ENCODE data around the gene LYRM4.

LYRM4 gene

DNA sequence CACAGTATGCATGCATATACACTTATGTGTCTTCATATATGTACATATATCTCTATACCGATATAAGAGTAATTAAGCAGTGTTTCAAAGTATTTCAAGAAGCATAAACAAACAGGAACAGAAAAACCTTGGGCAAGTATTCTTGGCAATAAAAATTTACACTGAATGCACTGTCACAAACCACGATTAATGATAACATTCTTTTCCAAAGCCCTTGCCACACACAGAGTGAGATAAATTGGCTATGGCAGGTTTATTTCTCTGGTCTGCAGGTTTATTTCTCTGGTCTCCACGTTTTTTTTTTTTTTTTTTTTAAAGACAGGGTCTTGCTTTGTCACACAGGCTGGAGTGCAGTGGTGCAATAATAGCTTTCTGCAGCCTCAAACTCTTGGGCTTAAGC lies 102.6 kb downstream of the LYRM4 start:
- no peak overlapping the region for H3K27ac ChIP-seq
- no peak overlapping the region for H3K4me3 ChIP-seq (ENCODE audit: low read depth, low read length)
- no peaks in the 10 kb centered on the region for H3K36me3 ChIP-seq (replicated peaks)
- TF ChIP-seq, protein P1, sequence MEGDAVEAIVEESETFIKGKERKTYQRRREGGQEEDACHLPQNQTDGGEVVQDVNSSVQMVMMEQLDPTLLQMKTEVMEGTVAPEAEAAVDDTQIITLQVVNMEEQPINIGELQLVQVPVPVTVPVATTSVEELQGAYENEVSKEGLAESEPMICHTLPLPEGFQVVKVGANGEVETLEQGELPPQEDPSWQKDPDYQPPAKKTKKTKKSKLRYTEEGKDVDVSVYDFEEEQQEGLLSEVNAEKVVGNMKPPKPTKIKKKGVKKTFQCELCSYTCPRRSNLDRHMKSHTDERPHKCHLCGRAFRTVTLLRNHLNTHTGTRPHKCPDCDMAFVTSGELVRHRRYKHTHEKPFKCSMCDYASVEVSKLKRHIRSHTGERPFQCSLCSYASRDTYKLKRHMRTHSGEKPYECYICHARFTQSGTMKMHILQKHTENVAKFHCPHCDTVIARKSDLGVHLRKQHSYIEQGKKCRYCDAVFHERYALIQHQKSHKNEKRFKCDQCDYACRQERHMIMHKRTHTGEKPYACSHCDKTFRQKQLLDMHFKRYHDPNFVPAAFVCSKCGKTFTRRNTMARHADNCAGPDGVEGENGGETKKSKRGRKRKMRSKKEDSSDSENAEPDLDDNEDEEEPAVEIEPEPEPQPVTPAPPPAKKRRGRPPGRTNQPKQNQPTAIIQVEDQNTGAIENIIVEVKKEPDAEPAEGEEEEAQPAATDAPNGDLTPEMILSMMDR (IDR thresholded peaks at IDR 0.05; ENCODE audit: low read depth, low read length, missing control alignments), result no peak
- DNase-seq, result no peak
- no peaks in the 10 kb centered on the region for H3K27me3 ChIP-seq (replicated peaks)
- in situ Hi-C loops (cut with HindIII; ENCODE audit: low pct_ligation_motif_present, low sequenced_read_pairs), result no loop called here

DNA sequence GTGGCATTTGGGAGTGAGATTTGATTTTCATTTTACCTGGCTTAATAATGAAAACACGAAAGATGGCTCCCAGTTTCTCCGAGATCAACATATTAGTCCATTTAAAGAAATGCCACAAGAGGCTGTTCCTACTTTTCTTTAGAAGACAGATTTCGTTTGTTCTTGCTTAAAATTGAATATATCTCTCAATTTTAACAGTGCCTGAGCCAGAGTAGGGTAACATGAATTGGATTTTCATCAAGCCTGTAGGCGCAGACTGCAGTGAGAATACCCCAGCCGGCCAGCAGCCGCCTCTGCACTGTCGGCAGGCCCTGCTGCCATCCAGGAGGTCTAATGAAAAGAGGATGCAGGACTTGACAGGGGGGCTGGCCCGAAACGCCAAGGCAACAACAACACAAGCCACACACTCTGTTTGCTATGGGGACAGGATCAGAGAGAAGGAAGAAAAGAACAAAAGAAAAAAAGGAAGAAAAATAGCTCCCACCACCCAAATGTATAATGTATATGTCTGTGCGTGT lies 103.1 kb downstream of the LYRM4 start:
- TF ChIP-seq, protein P1 (IDR thresholded peaks at IDR 0.05; ENCODE audit: low read depth, low read length, missing control alignments), result no peak
- in situ Hi-C loops (cut with HindIII; ENCODE audit: low pct_ligation_motif_present, low sequenced_read_pairs), result no loop called here

DNA sequence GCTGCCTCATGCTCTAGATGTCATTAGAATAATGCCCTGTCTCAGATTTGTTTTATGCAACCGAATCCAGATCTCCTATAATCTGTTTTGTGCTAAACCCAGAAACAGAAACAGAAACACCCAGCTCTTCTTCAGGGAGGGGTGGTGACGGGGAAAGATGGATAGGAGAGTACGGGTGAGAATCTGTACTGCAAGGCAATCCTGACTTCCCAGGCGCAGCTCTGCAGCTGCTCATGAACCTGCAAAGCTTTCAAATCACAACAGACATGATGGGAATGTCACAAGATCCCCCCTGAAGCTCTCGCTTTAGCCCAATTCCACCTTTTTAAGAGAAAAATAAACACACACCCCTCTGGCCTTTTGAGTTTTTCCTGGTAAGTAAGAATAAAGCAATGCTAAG lies 104.1 kb downstream of the LYRM4 start:
- no peak for DNase-seq
- TF ChIP-seq, protein P1 (IDR thresholded peaks at IDR 0.05; ENCODE audit: low read depth, low read length, missing control alignments), result no peak
- Histone ChIP-seq H3K27me3 (replicated peaks) (no peaks in the 10 kb centered on the region), H3K27ac (no peak overlapping the region), H3K4me3 (ENCODE audit: low read depth, low read length) (no peak overlapping the region), H3K36me3 (replicated peaks) (no peaks in the 10 kb centered on the region)
- in situ Hi-C loops (cut with HindIII; ENCODE audit: low pct_ligation_motif_present, low sequenced_read_pairs), result no loop called here

More for the DNA sequence above, 103.1 kb downstream of the LYRM4 start:
- Histone ChIP-seq H3K36me3 (replicated peaks) (no peaks in the 10 kb centered on the region), H3K27me3 (replicated peaks) (no peaks in the 10 kb centered on the region), H3K4me3 (ENCODE audit: low read depth, low read length) (no peak overlapping the region), H3K27ac (no peak overlapping the region)
- no peak for DNase-seq

DNA sequence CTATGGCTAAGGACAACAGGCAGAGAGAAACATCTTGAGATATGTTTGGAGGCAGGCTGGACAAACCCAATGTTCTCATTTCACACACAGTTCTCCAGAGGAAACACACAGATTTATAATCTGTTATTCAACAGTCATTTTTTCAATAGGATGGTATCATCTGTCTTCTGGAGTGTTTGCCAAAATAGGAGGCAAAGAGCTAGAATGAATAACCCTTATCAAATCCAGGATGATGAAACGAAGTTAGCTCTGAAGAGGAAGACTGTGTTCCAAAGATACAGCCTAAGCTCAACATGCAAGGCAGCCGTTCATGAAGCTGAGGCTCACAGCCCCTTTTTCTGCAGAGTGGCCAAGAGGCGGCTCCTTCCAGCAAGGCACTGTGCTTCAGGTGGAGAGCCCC lies 104.8 kb downstream of the LYRM4 start:
- in situ Hi-C loops (cut with HindIII; ENCODE audit: low pct_ligation_motif_present, low sequenced_read_pairs), result no loop called here
- TF ChIP-seq, protein P1 (IDR thresholded peaks at IDR 0.05; ENCODE audit: low read depth, low read length, missing control alignments), result no peak
- Histone ChIP-seq H3K27ac (no peak overlapping the region), H3K4me3 (ENCODE audit: low read depth, low read length) (no peak overlapping the region), H3K36me3 (replicated peaks) (no peaks in the 10 kb centered on the region), H3K27me3 (replicated peaks) (no peaks in the 10 kb centered on the region)
- no peak for DNase-seq

DNA sequence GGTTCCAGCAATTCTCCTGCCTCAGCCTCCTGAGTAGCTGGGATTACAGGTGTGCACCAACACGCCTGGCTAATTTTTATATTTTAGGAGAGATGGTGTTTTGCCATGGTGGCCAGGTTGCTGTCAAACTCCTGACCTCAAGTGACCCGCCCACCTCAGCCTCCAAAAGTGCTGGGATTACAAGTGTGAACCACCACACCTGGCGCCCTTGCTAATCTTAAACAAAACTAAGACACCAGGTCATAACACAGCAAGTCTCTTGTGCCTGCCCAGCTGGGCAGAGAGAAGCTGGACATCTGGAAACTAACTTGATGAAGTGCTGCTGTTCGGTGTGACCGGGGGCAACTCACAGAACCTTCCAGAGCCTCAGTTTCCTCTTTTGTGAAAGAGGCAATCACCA lies 107.6 kb downstream of the LYRM4 start:
- H3K27ac ChIP-seq, result no peak overlapping the region
- H3K4me3 ChIP-seq (ENCODE audit: low read depth, low read length), result no peak overlapping the region
- no peak for DNase-seq
- in situ Hi-C loops (cut with HindIII; ENCODE audit: low pct_ligation_motif_present, low sequenced_read_pairs), result no loop called here
- H3K27me3 ChIP-seq (replicated peaks), result no peaks in the 10 kb centered on the region
- H3K36me3 ChIP-seq (replicated peaks), result no peaks in the 10 kb centered on the region
- TF ChIP-seq, protein P1 (IDR thresholded peaks at IDR 0.05; ENCODE audit: low read depth, low read length, missing control alignments), result no peak

DNA sequence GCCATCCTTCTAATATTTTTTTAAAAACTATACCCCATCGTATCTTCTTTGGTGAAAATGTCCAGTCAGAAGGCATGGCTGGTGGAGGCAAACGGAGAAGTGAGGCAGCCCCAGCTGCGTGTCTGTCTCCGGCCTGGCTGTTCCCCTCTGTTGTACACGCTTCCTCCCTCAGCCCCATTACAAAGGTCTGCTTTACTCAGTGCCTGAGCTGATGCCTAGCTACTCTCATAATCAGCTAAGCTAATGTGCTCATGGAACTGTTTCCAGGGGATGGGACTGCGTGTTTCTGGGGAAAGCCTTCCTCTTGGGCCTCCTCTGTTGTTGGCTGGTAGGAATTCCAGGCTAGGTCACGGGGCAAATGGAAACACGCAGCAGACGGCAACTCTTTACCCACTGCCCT lies 108.3 kb downstream of the LYRM4 start:
- no peak for DNase-seq
- in situ Hi-C loops (cut with HindIII; ENCODE audit: low pct_ligation_motif_present, low sequenced_read_pairs), result no loop called here
- Histone ChIP-seq H3K27me3 (replicated peaks) (no peaks in the 10 kb centered on the region), H3K36me3 (replicated peaks) (no peaks in the 10 kb centered on the region), H3K27ac (peak overlapping the region; percentile 89), H3K4me3 (ENCODE audit: low read depth, low read length) (no peak overlapping the region)
- TF ChIP-seq, protein P1 (IDR thresholded peaks at IDR 0.05; ENCODE audit: low read depth, low read length, missing control alignments), result no peak
